Vagina (tissue), 2 donors: ENCODE data around the gene C1QL2. TPM values are rescaled to one million over a fixed set of nuclear protein-coding genes. Genes with fewer than 3 reads are reported as not detected.

Source experiments
- DNase-seq, 2 donors: peaks; one replicate each; pipeline ENCODE4 v3.0.0-alpha.2; 2017; ENCODE audit errors: extremely low spot score in 2 of 2
- H3K27ac ChIP-seq: fragments of 200-600 bp; sonication (generic); one replicate; pipeline ENCODE4 v1.5.1; 2019
- H3K27me3 ChIP-seq: fragments of 200-600 bp; sonication (generic); one replicate; pipeline ENCODE4 v1.5.1; 2019
- H3K36me3 ChIP-seq, 2 donors: fragments of 200-600 bp; sonication (generic); one replicate each; pipeline ENCODE4 v1.5.1; 2017 to 2019
- H3K4me1 ChIP-seq: fragments of 200-600 bp; sonication (generic); one replicate; pipeline ENCODE4 v1.5.1; 2019
- H3K4me3 ChIP-seq, 2 donors: fragments of 200-600 bp; sonication (generic); 1 replicate in 1 of 2; 2 replicates in 1 of 2; pipeline ENCODE4 v1.5.1; 2016 to 2019
- H3K9me3 ChIP-seq: fragments of 200-600 bp; sonication (generic); one replicate; pipeline ENCODE4 v1.5.1; 2019
- CTCF ChIP-seq, 3 experiments: fragments of 450-650 bp in 2 of 3; fragments of 200-600 bp in 1 of 3; sonication (generic) in 1 of 3; IDR thresholded peaks; one replicate each; pipeline ENCODE4 v1.5.1; 2017 to 2019; ENCODE audit warnings: antibody characterized with exemption in 3 of 3, mild to moderate bottlenecking in 2 of 3, moderate library complexity in 2 of 3
- POLR2A ChIP-seq, 2 donors: fragments of 450-650 bp; IDR thresholded peaks; one replicate each; pipeline ENCODE4 v1.6.1; 2017; ENCODE audit warnings: antibody characterized with exemption in 2 of 2, mild to moderate bottlenecking in 2 of 2, moderate library complexity in 2 of 2
- POLR2AphosphoS5 ChIP-seq, 2 donors: sonication (generic); formaldehyde crosslinking; IDR thresholded peaks; one replicate each; pipeline ENCODE4 v1.9.0; 2017; ENCODE audit warnings: antibody characterized with exemption in 2 of 2, mild to moderate bottlenecking in 2 of 2, low read depth in 1 of 2; ENCODE audit not compliant: insufficient read depth in 1 of 2
- intact Hi-C: fragments of 100-400 bp; cut with DNase I; formaldehyde crosslinking; loops from one replicate; pipeline ENCODE4 v1.15.1; 2023
- total RNA-seq: library from RNA; depleted of rRNA; stranded (reverse); fragments of >200 nt; gene quantifications from one replicate; pipeline ENCODE4 v1.2.3, GENCODE V29; 2016

C1QL2 gene
- total RNA-seq, 1 donor from 2014 or later = not detected

- Histone ChIP-seq H3K4me1 (no peaks in the 10 kb centered on the region), H3K27me3 (no peaks in the 10 kb centered on the region), H3K27ac (no peak overlapping the region), H3K9me3 (no peaks in the 10 kb centered on the region), H3K36me3 (no peaks in the 10 kb centered on the region), H3K4me3 (no peak overlapping the region)
- no peak for TF ChIP-seq CTCF (IDR thresholded peaks at IDR 0.05)
- TF ChIP-seq POLR2A (IDR thresholded peaks at IDR 0.05) = no peak
- no peak for TF ChIP-seq POLR2AphosphoS5 (IDR thresholded peaks at IDR 0.05; ENCODE audit: insufficient read depth in 1 of 2, low read depth in 1 of 2)
- intact Hi-C loops = no loop called here
- no peak for DNase-seq
These were observed 38.0 kb upstream of the C1QL2 start for GRCh38 chr2:119196301-119197125.

GRCh38 chr2:119195887-119196286 lies 37.3 kb upstream of the C1QL2 start:
- H3K4me1 ChIP-seq = no peaks in the 10 kb centered on the region
- H3K27me3 ChIP-seq = no peaks in the 10 kb centered on the region
- no peaks in the 10 kb centered on the region for H3K9me3 ChIP-seq
- no peak for DNase-seq
- intact Hi-C loops = no loop called here
- H3K27ac ChIP-seq = no peak overlapping the region
- H3K36me3 ChIP-seq = no peaks in the 10 kb centered on the region
- TF ChIP-seq POLR2AphosphoS5 (IDR thresholded peaks at IDR 0.05; ENCODE audit: insufficient read depth in 1 of 2, low read depth in 1 of 2) (no peak), POLR2A (IDR thresholded peaks at IDR 0.05) (no peak), CTCF (IDR thresholded peaks at IDR 0.05) (no peak)
- no peak overlapping the region for H3K4me3 ChIP-seq

- Histone ChIP-seq H3K9me3 (no peaks in the 10 kb centered on the region), H3K36me3 (no peaks in the 10 kb centered on the region), H3K4me1 (no peaks in the 10 kb centered on the region), H3K27ac (no peak overlapping the region), H3K27me3 (no peaks in the 10 kb centered on the region), H3K4me3 (no peak overlapping the region)
- TF ChIP-seq POLR2AphosphoS5 (IDR thresholded peaks at IDR 0.05; ENCODE audit: insufficient read depth in 1 of 2, low read depth in 1 of 2) = no peak
- TF ChIP-seq POLR2A (IDR thresholded peaks at IDR 0.05) = no peak
- no peak for TF ChIP-seq CTCF (IDR thresholded peaks at IDR 0.05)
- no peak for DNase-seq
- intact Hi-C loops = no loop called here
These were observed 36.5 kb upstream of the C1QL2 start for GRCh38 chr2:119195001-119195400.

- H3K4me3 ChIP-seq = no peak overlapping the region
- no peak overlapping the region for H3K27ac ChIP-seq
- no peaks in the 10 kb centered on the region for H3K4me1 ChIP-seq
- no peaks in the 10 kb centered on the region for H3K36me3 ChIP-seq
- DNase-seq = no peak
- H3K9me3 ChIP-seq = no peaks in the 10 kb centered on the region
- intact Hi-C loops = no loop called here
- no peaks in the 10 kb centered on the region for H3K27me3 ChIP-seq
- TF ChIP-seq POLR2A (IDR thresholded peaks at IDR 0.05) (no peak), CTCF (IDR thresholded peaks at IDR 0.05) (no peak)
These were observed 34.3 kb upstream of the C1QL2 start for GRCh38 chr2:119192893-119193292.

GRCh38 chr2:119190321-119191111 lies 32.0 kb upstream of the C1QL2 start:
- Histone ChIP-seq H3K4me1 (no peaks in the 10 kb centered on the region), H3K36me3 (no peaks in the 10 kb centered on the region), H3K4me3 (no peak overlapping the region), H3K27ac (no peak overlapping the region), H3K9me3 (no peaks in the 10 kb centered on the region), H3K27me3 (no peaks in the 10 kb centered on the region)
- no peak for DNase-seq
- intact Hi-C loops = no loop called here
- TF ChIP-seq CTCF (IDR thresholded peaks at IDR 0.05) = no peak
- no peak for TF ChIP-seq POLR2A (IDR thresholded peaks at IDR 0.05)
- TF ChIP-seq POLR2AphosphoS5 (IDR thresholded peaks at IDR 0.05; ENCODE audit: insufficient read depth in 1 of 2, low read depth in 1 of 2) = no peak
